GM19463 (cell line): Measurements from ENCODE around the gene ARVCF.

ENCODE experiments used
- ATAC-seq: cut with Tn5 transposase; IDR thresholded peaks from one replicate; pipeline ENCODE4 v1.9.1; 2021; ENCODE audit warnings: mild to moderate bottlenecking, moderate library complexity; ENCODE audit not compliant: unreplicated experiment

The ARVCF gene

GRCh38 chr22:20054034-20054427 is 37.4 kb upstream of the ARVCF start:
- ATAC-seq, result no peak

GRCh38 chr22:20053407-20054033 is 36.9 kb upstream of the ARVCF start:
- no peak for ATAC-seq

DNA sequence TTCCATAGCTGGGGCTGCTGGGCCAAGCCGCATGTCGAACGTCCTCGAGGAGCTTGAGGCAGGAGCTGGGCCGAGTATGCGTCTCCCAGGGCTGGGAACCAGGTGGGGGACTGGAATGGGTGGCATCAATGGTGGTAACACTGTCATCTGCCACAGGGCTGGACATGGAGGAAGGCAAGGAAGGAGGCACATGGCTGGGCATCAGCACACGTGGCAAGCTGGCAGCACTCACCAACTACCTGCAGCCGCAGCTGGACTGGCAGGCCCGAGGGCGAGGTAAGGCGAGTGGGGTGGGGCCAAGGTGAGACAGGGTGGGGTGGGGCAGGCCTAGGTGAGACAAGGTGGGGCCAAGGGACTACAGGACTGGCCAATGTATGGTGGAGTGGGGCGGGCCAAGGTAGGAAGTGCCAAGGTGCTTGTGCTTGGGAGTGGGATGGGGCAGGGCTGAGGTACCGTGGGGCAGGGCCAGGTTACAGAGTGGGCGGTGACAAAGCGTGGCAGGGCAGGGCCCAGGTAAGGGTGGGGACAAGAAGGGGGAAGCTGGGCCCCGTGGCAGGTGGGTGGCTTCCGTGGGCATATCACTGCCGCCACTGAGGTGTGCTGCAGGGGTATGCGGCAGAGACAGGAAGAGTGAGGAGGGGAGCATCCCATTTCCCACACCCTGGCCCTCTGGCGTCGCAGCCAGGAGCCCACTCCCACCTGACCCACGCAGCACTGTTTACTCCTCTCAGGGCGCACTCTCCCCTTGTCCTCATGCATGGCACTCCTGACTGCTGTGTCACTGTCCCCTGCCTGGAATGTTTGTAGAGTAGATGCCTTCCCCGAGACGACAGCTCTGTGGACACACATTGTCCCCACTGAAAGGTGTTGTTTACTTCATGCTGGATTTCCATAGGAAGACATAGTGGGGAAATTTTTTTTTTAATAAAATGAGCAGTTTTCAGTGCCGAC is 36.0 kb upstream of the ARVCF start:
- ATAC-seq, result no peak

DNA sequence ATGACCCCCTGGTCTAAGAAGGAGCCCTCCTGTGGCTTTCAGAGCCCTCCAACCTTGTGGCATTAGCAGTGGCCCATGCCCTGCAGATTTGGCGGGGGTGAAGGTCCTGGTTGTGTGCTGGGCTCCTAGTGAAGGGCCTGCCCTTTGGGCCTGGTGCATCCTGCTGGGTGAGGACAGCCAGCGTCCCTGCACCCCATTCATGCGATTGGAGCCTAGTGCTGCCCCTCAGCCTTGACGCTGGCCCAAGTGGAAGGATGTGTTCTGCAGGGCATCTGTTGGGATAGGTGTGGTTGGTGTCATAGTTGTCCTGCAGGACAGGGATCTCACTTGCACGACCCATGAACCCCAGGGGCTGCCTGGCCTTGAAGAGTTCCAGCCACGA is 35.3 kb upstream of the ARVCF start:
- no peak for ATAC-seq

GRCh38 chr22:20046730-20047129 is 30.1 kb upstream of the ARVCF start:
- ATAC-seq, result no peak

DNA sequence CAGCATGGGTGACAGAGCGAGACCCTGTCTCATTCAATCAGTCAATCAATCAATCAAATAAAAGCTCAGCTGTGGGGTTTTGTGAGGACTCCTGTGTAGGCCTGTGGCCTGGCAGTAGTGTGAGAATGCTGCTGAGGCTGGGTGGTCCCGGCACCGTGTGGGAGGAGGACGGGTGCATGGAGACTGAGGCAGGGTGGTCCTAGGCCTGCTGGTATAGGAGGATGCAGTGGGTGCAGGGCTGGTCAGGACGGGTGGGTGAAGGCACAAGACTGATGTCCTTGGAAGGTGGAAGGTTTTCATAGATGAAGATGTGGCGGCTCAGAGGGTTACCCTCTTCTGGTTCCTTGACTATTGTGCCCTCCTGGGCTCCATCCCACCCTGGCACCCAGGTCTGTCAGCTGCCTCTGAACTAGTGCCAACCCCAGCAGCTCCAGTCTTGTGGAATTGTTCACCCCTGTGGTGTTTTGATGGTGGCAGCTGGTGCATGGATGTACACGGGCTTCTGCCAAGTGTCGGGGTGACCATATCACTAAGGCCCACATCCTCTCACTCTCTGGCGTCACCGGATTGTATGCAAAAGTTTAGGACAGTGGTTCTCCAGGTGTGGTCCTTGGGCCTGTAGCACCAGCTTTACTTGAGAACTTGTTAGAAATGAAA is 28.0 kb upstream of the ARVCF start:
- ATAC-seq, result no peak

- no peak for ATAC-seq
Observed at GRCh38 chr22:20043997-20044342, 27.3 kb upstream of the ARVCF start.

GRCh38 chr22:20043057-20043996 is 26.7 kb upstream of the ARVCF start:
- no peak for ATAC-seq

GRCh38 chr22:20040327-20041200 is 23.9 kb upstream of the ARVCF start:
- no peak for ATAC-seq

DNA sequence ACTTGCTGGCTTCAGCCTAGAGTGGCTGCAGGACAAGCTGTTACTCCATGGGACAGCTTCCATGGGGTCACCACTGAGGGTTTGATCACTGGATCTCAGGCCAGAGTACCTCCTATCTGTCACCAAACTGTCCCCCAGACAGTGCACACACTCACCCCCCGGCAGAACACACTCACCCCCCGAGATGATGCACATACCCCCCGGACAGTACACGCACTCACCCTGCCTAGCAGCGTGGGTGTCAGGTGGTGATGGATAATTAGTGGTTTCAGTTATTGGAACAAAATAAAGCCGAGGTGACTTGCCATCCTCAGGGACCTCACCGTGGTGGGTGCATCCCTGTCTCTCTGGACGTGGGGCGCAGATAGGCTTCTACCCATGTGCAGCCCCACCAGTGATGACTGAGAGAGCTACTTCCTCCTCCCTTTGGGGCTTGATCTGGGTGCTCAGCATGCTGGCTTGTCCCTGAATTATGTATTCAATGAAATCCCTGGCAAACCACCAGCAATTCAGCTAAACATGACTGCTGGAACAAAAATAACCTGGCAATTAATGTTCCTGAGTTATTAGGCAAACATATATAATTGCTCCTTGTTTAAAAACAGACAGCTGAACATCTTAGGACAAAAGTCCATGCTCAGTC is 23.2 kb upstream of the ARVCF start:
- no peak for ATAC-seq

GRCh38 chr22:20038574-20038973 is 22.0 kb upstream of the ARVCF start:
- no peak for ATAC-seq

- no peak for ATAC-seq
Observed at GRCh38 chr22:20037419-20037818, 20.8 kb upstream of the ARVCF start.

GRCh38 chr22:20036535-20037392 is 20.1 kb upstream of the ARVCF start:
- ATAC-seq, result no peak

GRCh38 chr22:20036084-20036482 is 19.5 kb upstream of the ARVCF start:
- no peak for ATAC-seq

DNA sequence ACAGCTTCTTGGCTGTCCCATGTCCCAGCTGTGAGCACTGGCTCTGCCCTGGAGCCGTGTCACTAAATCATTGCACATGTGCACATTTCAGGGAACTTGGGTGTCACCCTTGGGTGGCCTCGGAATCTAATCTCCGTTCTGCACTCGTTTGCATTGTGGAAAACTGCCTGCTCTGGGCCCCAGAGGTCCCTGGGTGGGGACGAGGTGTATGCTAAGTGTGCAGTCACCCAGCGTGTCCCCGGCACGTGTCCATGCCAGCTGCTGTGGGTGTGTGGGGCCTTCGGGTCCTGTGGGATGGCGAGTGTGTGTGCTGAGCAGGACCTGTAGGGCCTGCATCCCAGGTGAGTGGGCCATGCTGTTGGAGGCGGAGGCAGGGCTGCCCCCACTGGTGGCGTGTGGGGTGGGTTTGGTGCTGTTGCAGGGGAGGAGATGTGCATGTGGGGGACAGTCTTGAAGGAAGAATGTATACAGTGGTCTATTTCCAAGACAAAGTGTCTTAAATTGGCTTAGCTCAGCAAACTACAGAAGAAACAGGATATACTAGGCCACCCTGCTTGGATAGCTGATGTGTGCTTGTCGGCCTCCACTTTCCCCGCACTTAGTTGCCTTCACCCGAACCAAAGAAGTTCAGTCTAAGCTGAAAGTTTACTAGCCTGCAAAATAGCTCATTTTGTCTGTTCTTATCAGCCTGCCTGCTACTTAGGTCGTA is 18.9 kb upstream of the ARVCF start:
- ATAC-seq, result no peak

GRCh38 chr22:20034143-20034542 is 17.5 kb upstream of the ARVCF start:
- no peak for ATAC-seq

GRCh38 chr22:20033045-20033706 is 16.6 kb upstream of the ARVCF start:
- ATAC-seq, result no peak
